RWPE1 (cell line): ENCODE measurements around the gene CNOT3.
"Not testable (repeated sequence)": the region's sequence is repeated elsewhere in the genome, so short reads cannot be mapped to it uniquely, and the experiment has no call there.

Source experiments
- CTCF ChIA-PET: fragments of 350-600 bp; sonication (Branson Sonifier 250); formaldehyde crosslinking; extraction: SDS; loops from one replicate; lab custom pipeline; 2021; lab: Yijun Ruan, JAX
- POLR2A ChIA-PET: fragments of 400-600 bp; formaldehyde crosslinking; extraction: SDS; loops from one replicate; lab custom pipeline; 2020; ENCODE audit warnings: antibody characterized with exemption; ENCODE audit not compliant: low non-redundant PET; lab: Yijun Ruan, JAX
- DNase-seq: peaks from one replicate; pipeline ENCODE4 v3.0.0; 2012; ENCODE audit warnings: low spot score
- H3K27ac ChIP-seq: fragments of 450-650 bp; 2 replicates; pipeline ENCODE4 v1.5.1; 2017
- TF ChIP-seq, protein P1 (sequence below): fragments of 450-650 bp; conservative IDR thresholded peaks from 2 replicates; pipeline ENCODE4 v1.5.1; 2017; ENCODE audit warnings: low read depth, mild to moderate bottlenecking

Gene CNOT3

DNA sequence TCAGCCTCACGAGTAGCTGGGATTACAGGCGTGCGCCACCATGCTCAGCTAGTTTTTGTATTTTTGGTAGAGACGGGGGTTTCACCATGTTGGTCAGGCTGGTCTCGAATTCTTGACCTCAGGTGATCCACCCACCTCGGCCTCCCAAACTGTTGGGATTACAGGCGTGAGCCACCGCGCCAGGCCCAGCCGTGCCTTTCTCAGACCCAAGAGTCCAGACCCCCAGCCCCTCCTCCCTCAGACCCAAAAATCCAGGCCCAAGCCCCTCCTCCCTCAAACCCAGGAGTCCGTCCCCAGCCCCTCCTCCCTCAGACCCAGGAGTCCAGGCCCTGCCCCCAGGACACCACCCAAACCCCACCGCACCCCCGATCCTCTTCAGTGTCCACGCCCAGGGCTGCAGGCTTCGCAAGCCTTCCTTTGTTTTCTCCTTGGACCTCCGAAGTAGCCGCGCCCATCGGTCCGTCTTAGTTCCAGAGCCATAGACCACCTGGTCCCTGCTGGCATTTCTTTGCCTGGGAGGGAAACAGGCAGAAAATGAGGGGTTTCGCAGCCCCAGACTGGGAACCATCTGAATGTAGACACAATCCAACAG lies 31.7 kb downstream of the CNOT3 start:
- POLR2A ChIA-PET: no interaction called here
- no peak for DNase-seq
- TF ChIP-seq, protein P1, sequence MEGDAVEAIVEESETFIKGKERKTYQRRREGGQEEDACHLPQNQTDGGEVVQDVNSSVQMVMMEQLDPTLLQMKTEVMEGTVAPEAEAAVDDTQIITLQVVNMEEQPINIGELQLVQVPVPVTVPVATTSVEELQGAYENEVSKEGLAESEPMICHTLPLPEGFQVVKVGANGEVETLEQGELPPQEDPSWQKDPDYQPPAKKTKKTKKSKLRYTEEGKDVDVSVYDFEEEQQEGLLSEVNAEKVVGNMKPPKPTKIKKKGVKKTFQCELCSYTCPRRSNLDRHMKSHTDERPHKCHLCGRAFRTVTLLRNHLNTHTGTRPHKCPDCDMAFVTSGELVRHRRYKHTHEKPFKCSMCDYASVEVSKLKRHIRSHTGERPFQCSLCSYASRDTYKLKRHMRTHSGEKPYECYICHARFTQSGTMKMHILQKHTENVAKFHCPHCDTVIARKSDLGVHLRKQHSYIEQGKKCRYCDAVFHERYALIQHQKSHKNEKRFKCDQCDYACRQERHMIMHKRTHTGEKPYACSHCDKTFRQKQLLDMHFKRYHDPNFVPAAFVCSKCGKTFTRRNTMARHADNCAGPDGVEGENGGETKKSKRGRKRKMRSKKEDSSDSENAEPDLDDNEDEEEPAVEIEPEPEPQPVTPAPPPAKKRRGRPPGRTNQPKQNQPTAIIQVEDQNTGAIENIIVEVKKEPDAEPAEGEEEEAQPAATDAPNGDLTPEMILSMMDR: no peak
- no peak overlapping the region for H3K27ac ChIP-seq
- CTCF ChIA-PET: interaction anchor here (0.7 to 1.0 kb wide), 3 partner anchors 19 to 62 kb away, joined by 3 to 5 read pairs (median 4); partner anchors contain the start of gene TSEN34

DNA sequence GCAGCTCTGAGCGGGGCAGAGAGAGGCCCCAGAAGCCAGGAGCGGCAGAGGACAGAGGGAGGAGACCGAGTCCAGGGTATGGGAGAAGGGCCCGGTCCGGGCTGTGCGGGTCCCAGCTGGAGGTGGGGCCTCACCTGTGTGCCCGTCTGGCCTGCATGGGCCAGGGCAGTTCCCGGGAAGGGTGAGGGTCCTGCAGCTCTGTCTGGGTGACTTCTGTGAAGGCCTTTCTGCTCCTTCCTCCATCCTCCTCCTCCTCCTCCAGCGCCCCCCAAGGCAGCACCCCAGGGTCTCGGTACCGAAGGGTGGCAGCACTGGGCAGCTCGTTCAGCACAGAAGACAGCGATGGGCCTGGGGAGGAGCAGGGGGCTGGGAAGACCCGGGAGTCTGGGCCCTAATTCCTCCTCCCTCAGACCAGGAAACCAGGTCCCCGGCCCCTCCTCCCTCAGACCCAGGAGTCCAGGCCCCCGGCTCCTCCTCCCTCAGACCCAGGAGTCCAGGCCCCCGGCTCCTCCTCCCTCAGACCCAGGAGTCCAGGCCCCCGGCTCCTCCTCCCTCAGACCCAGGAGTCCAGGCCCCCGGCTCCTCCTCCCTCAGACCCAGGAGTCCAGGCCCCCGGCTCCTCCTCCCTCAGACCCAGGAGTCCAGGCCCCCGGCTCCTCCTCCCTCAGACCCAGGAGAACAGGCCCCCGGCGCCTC lies 34.3 kb downstream of the CNOT3 start:
- CTCF ChIA-PET, POLR2A ChIA-PET, H3K27ac ChIP-seq: not testable (repeated sequence)

DNA sequence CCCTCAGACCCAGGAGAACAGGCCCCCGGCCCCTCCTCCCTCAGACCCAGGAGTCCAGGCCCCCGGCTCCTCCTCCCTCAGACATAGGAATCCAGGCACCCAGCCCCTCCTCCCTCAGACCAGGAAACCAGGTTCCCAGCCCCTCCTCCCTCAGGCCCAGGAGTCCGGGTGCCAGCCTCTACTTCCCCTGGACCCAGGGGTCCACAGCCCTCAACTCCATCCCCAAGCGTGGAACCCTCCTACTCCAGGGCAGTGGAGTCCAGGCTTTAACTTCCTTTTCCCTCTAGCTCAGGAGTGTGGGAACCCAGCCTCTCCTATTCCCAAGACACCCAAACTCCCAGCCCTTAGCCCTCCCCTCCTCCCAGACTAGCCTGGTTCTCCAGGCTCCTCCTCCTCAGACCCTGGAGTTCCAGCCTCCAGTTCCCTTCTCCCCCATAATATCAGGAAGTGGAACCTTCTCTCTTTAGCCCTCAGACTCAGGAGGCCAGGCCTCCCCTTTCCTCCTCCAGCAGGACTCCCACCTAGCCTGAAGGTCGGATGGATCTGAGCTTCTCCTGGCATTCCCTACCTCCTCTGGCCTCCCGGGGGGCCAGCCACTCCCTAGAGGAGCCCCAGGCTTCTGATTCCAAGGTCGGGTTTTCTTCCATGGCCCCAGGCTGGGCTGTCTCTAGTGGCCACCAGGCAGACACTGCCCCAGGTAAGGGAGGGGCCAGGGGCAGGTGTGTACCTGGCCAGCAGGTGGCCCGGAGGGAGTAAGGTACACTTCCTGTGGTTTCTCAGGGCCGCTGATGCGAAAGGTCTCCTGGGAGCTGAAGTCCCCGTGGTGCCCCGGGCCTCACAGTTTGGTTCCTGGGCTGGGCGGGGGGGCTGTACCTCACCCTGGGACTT lies 35.2 kb downstream of the CNOT3 start, which contains the start of gene TMC4:
Gene TMC4 (minus strand): TSS at position 690 of the 888 bp plus-strand sequence. CDS start 43 bp downstream, at position 647.
- TF ChIP-seq, protein P1: no peak
- ChIA-PET CTCF (interaction anchor here (0.5 to 1.6 kb wide), 4 partner anchors 9 to 1243 kb away, joined by 3 to 6 read pairs (median 3); partner anchors contain the start of gene MBOAT7), POLR2A (interaction anchor here (0.8 kb wide), 1 partner anchor 17 kb away, joined by 3 read pairs; the partner anchor contains the start of gene MBOAT7)
- H3K27ac ChIP-seq: peak within 1 kb of the TSS; percentile 28
- DNase-seq: peak; percentile 69

More for the DNA sequence above, 34.3 kb downstream of the CNOT3 start:
- DNase-seq: not testable (repeated sequence)

DNA sequence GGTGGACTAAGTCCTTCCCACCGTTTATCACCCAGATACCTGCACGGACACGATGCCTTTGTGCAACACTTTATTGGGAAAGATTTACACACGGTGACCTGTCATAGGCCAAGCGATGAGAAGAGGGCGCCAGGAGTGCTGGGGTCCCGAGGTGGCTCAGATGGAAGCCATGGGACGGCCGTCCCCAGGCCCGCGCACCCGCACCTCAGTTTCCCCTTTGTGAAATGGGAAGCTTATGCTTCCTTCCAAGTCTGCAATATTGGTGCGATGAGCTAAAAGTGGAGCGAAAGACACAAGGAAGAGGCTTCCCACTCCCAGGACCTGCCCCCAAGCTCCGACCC lies 35.8 kb downstream of the CNOT3 start:
- ChIA-PET POLR2A (interaction anchor here (0.8 kb wide), 1 partner anchor 16 kb away, joined by 3 read pairs; the partner anchor contains the start of gene MBOAT7), CTCF (interaction anchor here (0.5 to 1.6 kb wide), 5 partner anchors 10 to 1242 kb away, joined by 3 to 6 read pairs (median 3); partner anchors contain the start of gene MBOAT7)
- TF ChIP-seq, protein P1: no peak
- no peak for DNase-seq
- 0 out of 2 replicates have a peak overlapping the region, but pooled peaks have one; percentile 0 for H3K27ac ChIP-seq

DNA sequence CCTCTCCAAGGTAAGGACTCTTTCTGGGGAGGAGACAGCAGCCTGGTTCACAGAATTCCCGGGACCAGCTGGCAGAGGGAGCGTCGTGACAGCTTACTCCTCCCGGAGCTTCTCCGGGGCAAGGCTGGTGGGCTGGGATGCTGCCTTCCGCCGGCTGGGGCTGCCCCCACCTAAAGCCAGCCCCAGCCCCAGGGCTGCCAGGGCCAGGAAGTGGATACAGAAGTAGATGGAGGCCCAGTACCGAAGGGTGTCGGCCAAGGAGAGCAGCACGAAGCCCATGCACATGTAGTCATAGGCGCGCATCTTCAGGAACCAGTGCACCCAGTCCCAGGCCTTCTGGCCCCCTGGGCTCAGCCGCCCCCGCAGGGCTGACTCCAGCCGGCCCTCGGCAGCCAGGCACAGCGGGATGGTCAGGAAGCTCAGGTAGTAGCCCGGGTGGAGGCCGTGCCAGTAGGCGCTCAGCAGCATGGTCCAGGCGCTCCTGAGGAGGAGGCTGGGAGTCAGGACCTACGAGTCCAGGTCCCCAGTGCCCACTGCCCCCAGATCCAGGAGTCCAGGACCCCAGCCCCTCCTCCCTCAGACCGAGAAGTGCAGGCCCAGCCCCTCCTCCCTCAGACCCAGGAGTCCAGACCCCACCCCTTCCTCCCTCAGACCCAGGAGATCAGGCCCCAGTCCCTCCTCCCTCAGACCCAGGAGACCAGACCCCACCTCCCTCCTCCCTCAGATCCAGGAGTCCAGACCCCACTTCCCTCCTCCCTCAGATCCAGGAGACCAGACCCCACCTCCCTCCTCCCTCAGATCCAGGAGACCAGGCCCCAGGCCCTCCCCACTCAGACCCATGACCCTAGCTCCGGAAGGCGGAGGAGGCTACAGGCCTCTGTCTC lies 36.6 kb downstream of the CNOT3 start:
- 0 out of 2 replicates have a peak overlapping the region, but pooled peaks have one; percentile 0 for H3K27ac ChIP-seq
- no peak for DNase-seq
- ChIA-PET CTCF (interaction anchor here (0.9 to 1.6 kb wide), 3 partner anchors 11 to 42 kb away, joined by 3 to 6 read pairs (median 3); partner anchors contain the start of gene MBOAT7), POLR2A (interaction anchor here (0.8 kb wide), 1 partner anchor 15 kb away, joined by 3 read pairs; the partner anchor contains the start of gene MBOAT7)
- TF ChIP-seq, protein P1: no peak
